NCI-H1105 (cell line): ENCODE results near the gene TES.
"Not testable (repeated sequence)": the region's sequence is repeated elsewhere in the genome, so short reads cannot be mapped to it uniquely, and the experiment has no call there.

Source experiments
- DNase-seq: peaks from one replicate; lab custom pipeline; 2025; lab: John Stamatoyannopoulos, UW

Gene TES

GRCh38 chr7:116290740-116291139, 80.4 kb downstream of the TES start:
- DNase-seq = no peak

- no peak for DNase-seq
Observed at GRCh38 chr7:116291937-116292336, 81.6 kb downstream of the TES start.

GRCh38 chr7:116292381-116292780, 82.0 kb downstream of the TES start:
- DNase-seq = no peak

- no peak for DNase-seq
Observed at GRCh38 chr7:116293139-116293538, 82.8 kb downstream of the TES start.

- no peak for DNase-seq
Observed at GRCh38 chr7:116293633-116294032, 83.3 kb downstream of the TES start.

GRCh38 chr7:116295903-116296302, 85.6 kb downstream of the TES start:
- DNase-seq = not testable (repeated sequence)

- DNase-seq = no peak
Observed at GRCh38 chr7:116298055-116298454, 87.7 kb downstream of the TES start.

GRCh38 chr7:116298576-116298975, 88.2 kb downstream of the TES start:
- DNase-seq = no peak

- no peak for DNase-seq
Observed at GRCh38 chr7:116305485-116306408, 95.4 kb downstream of the TES start.

- no peak for DNase-seq
Observed at GRCh38 chr7:116306409-116307048, 96.2 kb downstream of the TES start.

GRCh38 chr7:116307253-116307652, 96.9 kb downstream of the TES start:
- DNase-seq = no peak
